A172 (cell line): ENCODE results near the gene ADCK2. TPM values are rescaled to one million over a fixed set of nuclear protein-coding genes. Genes with fewer than 3 reads are reported as not detected.
"Not testable (repeated sequence)": the region's sequence is repeated elsewhere in the genome, so short reads cannot be mapped to it uniquely, and the experiment has no call there.

Source experiments
- DNase-seq: peaks from one replicate; pipeline ENCODE4 v3.0.0-alpha.2; 2015; ENCODE audit warnings: low spot score
- total RNA-seq: library from RNA; depleted of rRNA; stranded (reverse); fragments of >200 nt; shearing (Covaris generic); gene quantifications from 2 replicates; pipeline ENCODE4 v1.2.3, GENCODE V29; 2014; rRNA removed

Gene ADCK2, protein sequence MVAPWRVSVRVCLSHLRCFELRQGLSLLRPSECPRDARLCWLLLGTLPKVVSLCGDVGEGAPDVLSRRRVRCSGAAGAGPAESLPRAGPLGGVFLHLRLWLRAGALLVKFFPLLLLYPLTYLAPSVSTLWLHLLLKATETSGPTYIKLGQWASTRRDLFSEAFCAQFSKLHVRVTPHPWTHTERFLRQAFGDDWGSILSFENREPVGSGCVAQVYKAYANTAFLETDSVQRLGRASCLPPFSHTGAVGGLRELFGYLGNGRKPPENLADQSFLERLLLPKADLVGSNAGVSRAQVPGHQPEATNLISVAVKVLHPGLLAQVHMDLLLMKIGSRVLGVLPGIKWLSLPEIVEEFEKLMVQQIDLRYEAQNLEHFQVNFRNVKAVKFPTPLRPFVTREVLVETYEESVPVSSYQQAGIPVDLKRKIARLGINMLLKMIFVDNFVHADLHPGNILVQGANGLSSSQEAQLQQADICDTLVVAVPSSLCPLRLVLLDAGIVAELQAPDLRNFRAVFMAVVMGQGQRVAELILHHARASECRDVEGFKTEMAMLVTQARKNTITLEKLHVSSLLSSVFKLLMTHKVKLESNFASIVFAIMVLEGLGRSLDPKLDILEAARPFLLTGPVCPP
- total RNA-seq: 34.8 and 42.4 TPM in 2 replicates

DNA sequence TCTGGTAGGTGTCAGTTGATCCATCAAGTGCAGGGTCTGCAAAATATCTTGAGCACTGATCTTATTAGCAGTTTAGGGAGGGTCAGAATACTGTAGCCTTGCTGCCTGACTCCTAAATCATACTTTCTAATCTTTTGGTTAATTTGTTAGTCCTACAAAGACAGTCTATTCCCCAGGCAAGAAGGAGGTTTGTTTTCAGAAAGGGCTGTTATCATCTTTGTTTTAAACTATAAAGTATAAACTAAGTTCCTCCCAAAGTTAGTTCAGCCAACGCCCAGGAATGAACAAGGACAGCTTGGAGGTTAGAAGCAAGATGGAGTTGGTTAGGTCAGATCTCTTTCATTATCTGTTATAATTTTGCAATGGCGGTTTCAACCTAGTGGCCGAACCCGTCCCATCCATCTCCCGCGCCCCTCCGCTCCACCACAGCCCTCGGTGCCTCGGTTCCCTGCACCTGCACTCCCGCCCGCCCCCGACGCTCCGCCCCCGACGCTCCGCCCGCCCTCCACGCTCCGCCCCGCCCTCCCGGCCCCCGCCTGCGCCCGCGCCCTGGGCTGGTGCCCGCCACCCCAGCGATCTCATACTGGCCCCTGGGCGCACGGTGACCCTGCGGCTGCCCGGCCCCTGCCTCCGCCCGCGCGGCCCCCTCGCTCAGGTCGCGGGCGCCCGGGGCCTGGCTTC lies at the start of gene ADCK2:
Gene ADCK2, plus strand, starts transcription at position 564 of the 681 bp plus-strand sequence. CDS start 386 bp downstream, outside the sequence.
- DNase-seq: no peak

DNA sequence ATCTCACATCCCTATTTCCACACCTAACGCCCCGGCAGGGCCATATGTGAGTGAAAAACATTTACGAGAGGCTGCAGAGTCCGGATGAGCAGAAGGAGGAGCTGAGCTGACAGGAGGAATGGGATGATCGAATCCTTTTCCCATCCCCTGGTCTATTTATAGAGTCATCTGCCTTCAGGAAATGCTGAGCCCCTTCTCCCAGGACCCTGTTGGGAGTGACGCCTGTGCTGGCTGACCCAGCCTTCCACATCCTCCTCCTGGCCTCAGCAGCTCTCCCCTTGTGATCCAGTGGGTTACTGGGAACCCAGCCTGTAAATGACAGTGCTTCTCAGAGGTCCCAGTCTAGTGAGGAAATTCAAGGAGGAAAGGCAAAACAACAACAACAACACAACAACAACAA lies 48.8 kb upstream of the ADCK2 start:
- no peak for DNase-seq

GRCh38 chr7:140624392-140625191 lies 48.2 kb upstream of the ADCK2 start:
- DNase-seq: no peak

GRCh38 chr7:140625192-140625558 lies 47.6 kb upstream of the ADCK2 start:
- DNase-seq: not testable (repeated sequence)

DNA sequence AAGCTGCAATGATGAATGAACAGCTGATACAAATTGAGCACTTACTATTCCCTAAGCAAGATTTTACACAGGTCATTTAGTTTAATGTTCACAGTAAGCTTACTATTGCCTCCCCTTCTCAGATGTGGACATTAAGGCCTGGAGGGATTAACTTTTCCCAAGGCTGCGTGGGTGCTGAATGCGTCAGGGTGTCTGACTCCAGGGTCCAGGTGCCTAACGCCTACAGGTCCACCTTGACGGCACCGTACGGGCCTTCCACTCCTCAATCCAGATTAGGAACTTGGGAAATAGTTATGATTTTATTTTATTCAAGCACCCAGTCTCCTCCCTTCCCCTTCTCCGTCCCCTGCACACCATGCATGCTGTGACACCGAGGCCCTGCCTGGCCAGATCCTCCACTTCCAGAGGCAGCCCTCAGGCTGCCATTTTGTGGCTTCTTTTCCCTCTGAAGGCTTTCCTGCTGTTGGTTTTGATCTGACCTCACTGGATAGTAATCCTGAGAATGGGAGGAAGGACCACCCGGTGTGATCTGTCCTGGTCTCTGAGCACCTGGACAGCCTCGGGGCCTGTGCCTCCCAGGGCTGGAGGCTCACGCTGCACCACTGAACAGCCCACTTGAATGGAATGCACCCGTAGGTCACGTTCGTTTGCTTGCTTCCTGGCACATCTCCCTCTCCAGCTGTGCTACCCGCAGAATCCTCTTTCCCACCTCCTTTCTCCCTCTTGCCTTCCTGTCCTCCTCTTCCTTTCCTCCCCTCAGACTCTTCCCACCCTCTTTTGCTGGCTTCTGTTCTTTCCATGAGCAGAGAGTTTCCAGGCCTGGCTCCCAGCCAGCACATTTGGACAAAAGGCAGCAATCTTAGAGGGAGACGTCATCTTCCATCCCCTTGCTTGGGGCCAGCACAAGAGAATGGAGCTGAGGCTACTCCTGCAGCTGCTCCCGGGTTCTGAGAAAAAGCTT lies 46.6 kb upstream of the ADCK2 start:
- peak; percentile 94 for DNase-seq

GRCh38 chr7:140631021-140631420 lies 41.7 kb upstream of the ADCK2 start:
- no peak for DNase-seq

GRCh38 chr7:140631602-140632001 lies 41.1 kb upstream of the ADCK2 start:
- no peak for DNase-seq

- DNase-seq: no peak
These were observed 37.4 kb upstream of the ADCK2 start for GRCh38 chr7:140635345-140635744.

GRCh38 chr7:140635816-140636215 lies 36.9 kb upstream of the ADCK2 start:
- DNase-seq: no peak

DNA sequence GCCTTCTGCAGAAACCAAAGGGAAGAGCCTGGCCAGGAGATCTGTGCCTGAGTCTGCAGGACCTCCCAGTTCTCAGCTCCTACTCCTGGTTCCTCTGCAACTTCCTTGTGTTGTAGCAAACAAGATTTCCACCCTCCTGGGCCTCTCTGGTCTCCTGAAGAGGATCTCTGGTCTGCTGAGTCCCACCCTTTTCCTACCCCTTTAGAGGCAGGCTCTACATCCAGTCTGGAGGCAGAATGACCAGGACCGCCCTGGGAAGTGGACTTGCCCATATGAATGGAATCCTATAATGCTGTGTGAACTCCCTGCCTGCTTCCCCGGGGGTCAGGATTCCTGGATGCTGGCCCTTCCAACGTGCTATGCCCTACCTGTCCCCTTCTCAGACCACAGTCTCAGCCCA lies 35.3 kb upstream of the ADCK2 start:
- no peak for DNase-seq

- no peak for DNase-seq
These were observed 34.5 kb upstream of the ADCK2 start for GRCh38 chr7:140638173-140638791.

GRCh38 chr7:140639366-140640053 lies 33.2 kb upstream of the ADCK2 start:
- DNase-seq: no peak

- DNase-seq: no peak
These were observed 32.6 kb upstream of the ADCK2 start for GRCh38 chr7:140640060-140640637.

- DNase-seq: peak; percentile 39
These were observed 31.8 kb upstream of the ADCK2 start, which contains the start of gene DENND2A for GRCh38 chr7:140640727-140641523. DENND2A (minus strand) TSS chr7:140640813; CDS start chr7:140602397, 38,416 bp downstream.

- DNase-seq: no peak
These were observed 31.1 kb upstream of the ADCK2 start for GRCh38 chr7:140641524-140642195.

- no peak for DNase-seq
These were observed 29.3 kb upstream of the ADCK2 start for GRCh38 chr7:140643416-140643815.

GRCh38 chr7:140644761-140645160 lies 28.0 kb upstream of the ADCK2 start:
- DNase-seq: not testable (repeated sequence)
